Nephron (organoid): ENCODE results near the gene RIC3.

Source experiments
- H3K27ac Mint-ChIP-seq, 3 experiments: 2 replicates each; pipeline ENCODE4 v1.8.0; 2020; ENCODE audit warnings: mixed read lengths in 3 of 3, mild to moderate bottlenecking in 2 of 3, moderate library complexity in 1 of 3
- H3K27me3 Mint-ChIP-seq: 2 replicates; pipeline ENCODE4 v1.8.0; 2021; ENCODE audit warnings: low read depth, mild to moderate bottlenecking, moderate library complexity, mixed read lengths
- H3K36me3 Mint-ChIP-seq: 2 replicates; pipeline ENCODE4 v1.8.0; 2020; ENCODE audit warnings: low read depth, mixed read lengths
- H3K4me1 Mint-ChIP-seq: 2 replicates; pipeline ENCODE4 v1.8.0; 2020; ENCODE audit warnings: mixed read lengths
- H3K4me3 Mint-ChIP-seq, 3 experiments: 2 replicates each; pipeline ENCODE4 v1.8.0; 2020; ENCODE audit warnings: mild to moderate bottlenecking in 3 of 3, mixed read lengths in 3 of 3, moderate library complexity in 2 of 3
- H3K9me3 Mint-ChIP-seq: 2 replicates; pipeline ENCODE4 v1.8.0; 2020; ENCODE audit warnings: mixed read lengths
- TF ChIP-seq, protein P1 (sequence below), 3 experiments: fragments of 200-600 bp; sonication (generic); IDR thresholded peaks; one replicate each; pipeline ENCODE4 v1.5.0; 2021; ENCODE audit warnings: antibody characterized with exemption in 3 of 3; ENCODE audit not compliant: unreplicated experiment in 3 of 3

RIC3 gene

DNA sequence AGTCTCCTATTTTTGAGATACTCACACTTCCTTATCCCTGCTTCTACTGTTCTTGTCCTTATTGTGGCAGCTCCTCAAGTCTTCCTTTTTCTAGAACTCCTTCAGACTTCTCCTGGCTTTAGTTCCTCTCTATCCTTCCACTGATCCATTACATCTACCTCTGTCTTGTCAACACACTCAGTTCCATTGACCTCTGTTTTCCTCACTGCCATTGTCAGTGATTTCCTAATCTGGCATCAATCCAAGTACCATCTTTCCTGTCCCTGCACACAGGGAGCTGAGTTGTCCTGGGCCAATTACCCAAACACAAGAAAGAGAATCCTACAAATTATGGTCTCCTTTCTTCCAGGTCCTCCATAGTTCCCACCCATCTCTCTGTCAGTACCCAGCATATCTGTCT is 27.9 kb upstream of the RIC3 start:
- Mint-ChIP-seq H3K27me3 (peaks cover 54% of the 10 kb centered on the region), H3K9me3 (no peaks in the 10 kb centered on the region), H3K4me1 (no peaks in the 10 kb centered on the region), H3K4me3 (no peak overlapping the region), H3K36me3 (no peaks in the 10 kb centered on the region), H3K27ac (no peak overlapping the region)
- TF ChIP-seq, protein P1, sequence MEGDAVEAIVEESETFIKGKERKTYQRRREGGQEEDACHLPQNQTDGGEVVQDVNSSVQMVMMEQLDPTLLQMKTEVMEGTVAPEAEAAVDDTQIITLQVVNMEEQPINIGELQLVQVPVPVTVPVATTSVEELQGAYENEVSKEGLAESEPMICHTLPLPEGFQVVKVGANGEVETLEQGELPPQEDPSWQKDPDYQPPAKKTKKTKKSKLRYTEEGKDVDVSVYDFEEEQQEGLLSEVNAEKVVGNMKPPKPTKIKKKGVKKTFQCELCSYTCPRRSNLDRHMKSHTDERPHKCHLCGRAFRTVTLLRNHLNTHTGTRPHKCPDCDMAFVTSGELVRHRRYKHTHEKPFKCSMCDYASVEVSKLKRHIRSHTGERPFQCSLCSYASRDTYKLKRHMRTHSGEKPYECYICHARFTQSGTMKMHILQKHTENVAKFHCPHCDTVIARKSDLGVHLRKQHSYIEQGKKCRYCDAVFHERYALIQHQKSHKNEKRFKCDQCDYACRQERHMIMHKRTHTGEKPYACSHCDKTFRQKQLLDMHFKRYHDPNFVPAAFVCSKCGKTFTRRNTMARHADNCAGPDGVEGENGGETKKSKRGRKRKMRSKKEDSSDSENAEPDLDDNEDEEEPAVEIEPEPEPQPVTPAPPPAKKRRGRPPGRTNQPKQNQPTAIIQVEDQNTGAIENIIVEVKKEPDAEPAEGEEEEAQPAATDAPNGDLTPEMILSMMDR (IDR thresholded peaks at IDR 0.05; ENCODE audit: unreplicated experiment in 3 of 3) = no peak

DNA sequence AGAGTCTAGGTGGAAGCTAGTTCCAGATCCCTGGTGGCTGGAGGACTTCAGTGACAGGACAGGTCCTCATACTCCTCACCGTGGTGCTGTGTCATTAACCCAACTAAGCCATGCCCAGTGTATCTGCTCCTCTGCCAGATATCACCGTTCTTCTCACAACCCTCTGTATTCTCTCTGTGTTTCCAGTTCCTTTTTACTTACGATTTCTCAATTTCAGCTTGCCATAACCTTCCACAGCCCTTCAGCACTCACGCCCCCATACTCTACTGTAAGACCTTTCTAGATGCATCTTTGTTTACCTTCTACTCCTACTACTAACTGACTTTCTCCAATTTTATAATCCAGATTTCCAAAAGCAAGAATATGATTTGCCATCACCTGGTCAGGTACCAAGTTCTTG is 26.1 kb upstream of the RIC3 start:
- Mint-ChIP-seq H3K27ac (no peak overlapping the region), H3K4me1 (no peaks in the 10 kb centered on the region), H3K9me3 (no peaks in the 10 kb centered on the region), H3K4me3 (no peak overlapping the region), H3K36me3 (no peaks in the 10 kb centered on the region), H3K27me3 (peaks cover 54% of the 10 kb centered on the region)
- TF ChIP-seq, protein P1 (IDR thresholded peaks at IDR 0.05; ENCODE audit: unreplicated experiment in 3 of 3) = no peak

DNA sequence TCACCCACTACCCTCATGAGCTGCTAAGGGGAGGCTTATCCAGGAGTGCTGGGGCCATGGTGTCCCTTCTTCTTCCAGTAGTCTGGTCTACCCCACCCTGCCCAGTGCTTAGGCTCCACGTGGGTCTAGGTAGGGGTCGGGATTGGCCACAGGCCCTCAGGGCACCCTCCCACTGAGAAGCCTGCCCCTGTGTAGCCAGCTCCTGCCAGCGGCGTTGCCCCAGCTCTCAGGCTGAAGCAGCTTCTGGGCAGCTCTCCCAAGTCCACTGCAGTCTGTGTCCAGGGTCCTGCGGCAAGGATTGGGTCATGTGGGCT is 24.0 kb upstream of the RIC3 start:
- H3K4me3 Mint-ChIP-seq = no peak overlapping the region
- no peaks in the 10 kb centered on the region for H3K36me3 Mint-ChIP-seq
- no peaks in the 10 kb centered on the region for H3K9me3 Mint-ChIP-seq
- H3K4me1 Mint-ChIP-seq = no peaks in the 10 kb centered on the region
- TF ChIP-seq, protein P1 (IDR thresholded peaks at IDR 0.05; ENCODE audit: unreplicated experiment in 3 of 3) = no peak
- peaks cover 44% of the 10 kb centered on the region for H3K27me3 Mint-ChIP-seq
- no peak overlapping the region for H3K27ac Mint-ChIP-seq

DNA sequence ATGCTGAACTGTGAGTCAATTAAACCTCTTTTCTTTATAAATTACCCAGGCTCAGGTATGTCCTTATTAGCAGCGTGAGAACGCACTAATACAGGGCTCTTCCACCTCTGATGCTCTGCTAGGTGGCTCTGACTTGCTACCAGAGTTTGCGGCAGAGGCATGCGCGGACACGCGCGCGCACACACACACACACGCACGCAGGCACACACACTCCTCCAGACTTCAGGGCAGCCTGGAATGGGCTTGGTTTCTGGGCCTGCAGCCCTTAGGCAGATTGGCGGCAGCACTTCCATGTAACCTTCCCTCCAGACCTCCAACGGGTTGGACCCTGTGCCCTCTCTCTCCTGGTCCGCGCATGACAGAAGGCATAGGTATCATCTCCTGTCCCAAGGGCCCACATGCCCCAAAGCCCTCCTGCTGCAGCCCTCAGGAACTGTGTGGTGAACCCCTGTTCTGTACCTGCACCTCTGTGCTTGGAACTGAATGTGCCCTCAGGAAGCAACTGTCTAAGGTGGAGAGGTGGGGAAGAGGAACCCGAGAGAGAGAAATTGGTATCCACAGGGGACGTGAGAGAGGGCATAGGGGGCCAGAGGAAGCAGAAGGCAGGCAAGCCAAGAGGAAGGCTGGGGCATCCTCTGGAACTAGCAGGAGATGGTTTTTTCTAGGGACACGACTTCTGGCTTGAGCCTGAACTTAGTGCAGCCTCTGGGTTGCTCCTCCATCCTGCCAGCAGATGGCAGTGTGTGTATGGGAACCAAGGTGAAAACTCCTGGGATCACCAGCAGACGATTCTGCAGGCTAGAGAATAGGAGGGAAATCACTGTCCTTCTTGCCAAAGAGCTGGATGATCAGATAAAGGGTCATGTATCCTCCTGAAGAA is 23.4 kb upstream of the RIC3 start:
- no peak overlapping the region for H3K4me3 Mint-ChIP-seq
- TF ChIP-seq, protein P1 (IDR thresholded peaks at IDR 0.05; ENCODE audit: unreplicated experiment in 3 of 3) = peak; percentile 84 to 88 (median 88)
- peaks cover under 1% of the 10 kb centered on the region for H3K36me3 Mint-ChIP-seq
- no peaks in the 10 kb centered on the region for H3K4me1 Mint-ChIP-seq
- peaks cover 38% of the 10 kb centered on the region for H3K27me3 Mint-ChIP-seq
- H3K27ac Mint-ChIP-seq = no peak overlapping the region
- H3K9me3 Mint-ChIP-seq = no peaks in the 10 kb centered on the region

DNA sequence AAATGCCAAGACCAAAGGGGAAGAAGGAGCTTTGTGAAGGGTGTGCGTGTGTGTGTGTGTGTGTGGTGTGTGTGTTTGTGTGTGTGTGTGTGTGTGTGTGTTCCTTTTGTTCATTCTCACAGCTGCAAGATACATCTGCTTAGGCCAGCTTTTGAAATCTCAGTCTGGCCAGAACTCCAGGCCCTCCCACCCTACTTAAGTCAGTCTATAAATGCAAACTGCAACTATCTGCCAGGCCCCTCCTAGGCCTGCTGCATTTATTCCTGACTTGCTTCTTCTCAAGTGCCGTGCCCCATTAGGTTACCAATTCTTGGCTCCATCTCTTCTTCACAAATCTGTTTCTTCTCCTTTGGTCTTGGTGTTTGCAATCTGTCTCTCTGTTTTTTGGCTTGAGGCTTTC is 21.6 kb upstream of the RIC3 start:
- TF ChIP-seq, protein P1 (IDR thresholded peaks at IDR 0.05; ENCODE audit: unreplicated experiment in 3 of 3) = no peak
- Mint-ChIP-seq H3K27ac (no peak overlapping the region), H3K9me3 (peaks cover 6% of the 10 kb centered on the region), H3K27me3 (peaks cover 23% of the 10 kb centered on the region), H3K4me1 (no peaks in the 10 kb centered on the region), H3K4me3 (no peak overlapping the region), H3K36me3 (peaks cover 3% of the 10 kb centered on the region)

DNA sequence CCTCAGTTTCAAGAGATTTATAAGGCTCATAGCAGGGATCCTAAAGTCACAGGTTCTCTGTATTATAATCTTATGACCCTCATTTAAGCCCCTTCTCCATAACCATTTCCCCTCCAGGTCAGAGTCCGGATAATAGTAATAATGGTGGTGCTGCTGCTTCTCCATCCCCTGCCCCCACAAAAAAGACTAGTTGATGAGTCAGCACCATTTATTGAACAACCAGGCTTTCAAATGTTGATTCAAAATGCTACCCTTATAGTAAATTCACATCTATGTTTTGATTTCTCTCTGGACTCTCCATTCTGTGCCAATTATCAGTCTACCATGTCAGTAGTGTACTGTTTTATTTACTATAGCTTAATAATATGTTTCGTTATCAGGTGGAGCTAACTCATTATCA is 17.6 kb upstream of the RIC3 start:
- H3K27ac Mint-ChIP-seq = no peak overlapping the region
- TF ChIP-seq, protein P1 (IDR thresholded peaks at IDR 0.05; ENCODE audit: unreplicated experiment in 3 of 3) = no peak
- H3K4me3 Mint-ChIP-seq = no peak overlapping the region
- peaks cover 14% of the 10 kb centered on the region for H3K9me3 Mint-ChIP-seq
- no peaks in the 10 kb centered on the region for H3K27me3 Mint-ChIP-seq
- peaks cover 3% of the 10 kb centered on the region for H3K36me3 Mint-ChIP-seq
- no peaks in the 10 kb centered on the region for H3K4me1 Mint-ChIP-seq
